ENCODE data around the gene MMAB. TPM values are rescaled to one million over a fixed set of nuclear protein-coding genes. Genes with fewer than 3 reads are reported as not detected.

MMAB gene
- total and polyA plus RNA-seq, 3 experiments from 2014 or later: 15.7 to 44.2 (median 38.5) TPM

DNA sequence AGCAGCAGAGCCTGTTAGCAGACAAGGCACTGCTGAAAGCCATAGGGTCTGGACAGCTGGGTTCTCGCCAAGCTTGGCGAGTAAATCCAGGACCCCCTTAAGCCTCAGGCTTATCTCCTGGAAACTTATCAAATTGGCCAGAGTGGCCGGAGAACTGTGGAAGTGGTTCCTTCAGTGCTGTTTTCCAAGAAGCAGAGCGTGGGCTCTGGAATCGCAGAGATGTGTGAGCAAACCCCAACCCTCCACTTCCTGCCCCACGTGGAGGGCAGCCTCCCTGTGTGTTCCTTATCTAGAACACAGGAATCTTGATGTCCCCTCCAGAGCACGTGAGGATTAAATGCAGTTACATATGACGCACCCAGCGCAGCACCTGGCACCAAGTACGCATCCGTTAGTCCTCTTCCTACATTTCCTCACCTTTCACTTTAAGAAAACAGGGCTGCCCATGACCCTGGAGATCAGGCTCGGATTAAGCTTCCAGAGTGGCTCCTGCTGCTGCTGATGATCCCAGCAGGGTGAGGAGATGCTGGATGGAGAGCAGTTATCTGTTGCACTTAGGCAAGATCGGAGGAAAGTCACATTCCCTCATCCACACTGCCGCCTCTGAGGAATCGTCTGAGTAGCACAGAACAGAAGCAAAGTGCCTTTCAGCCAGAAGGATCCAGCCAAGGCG lies 35.0 kb downstream of the MMAB start:
- Histone ChIP-seq H3K27ac (ENCODE audit: low read depth, low read length) (no peak overlapping the region), H3K4me1 (ENCODE audit: insufficient read depth, low read length) (no peaks in the 10 kb centered on the region), H3K4me3 (ENCODE audit: low read length) (no peak overlapping the region), H3K36me3 (ENCODE audit: insufficient read depth, low read length) (no peaks in the 10 kb centered on the region), H3K9me3 (ENCODE audit: low read length) (no peaks in the 10 kb centered on the region), H3K27me3 (ENCODE audit: insufficient read depth, low read length, poor library complexity, severe bottlenecking) (no peaks in the 10 kb centered on the region)
- Mint-ChIP-seq H3K4me3 (no peak overlapping the region), H3K27me3 (peaks cover 0 to 4% of the 10 kb centered on the region in 2 donors), H3K9me3 (no peaks in the 10 kb centered on the region), H3K36me3 (peaks cover 0 to 38% (median 5%) of the 10 kb centered on the region in 3 donors), H3K27ac (no peak overlapping the region), H3K4me1 (peaks cover 0 to under 1% (median 0%) of the 10 kb centered on the region in 3 donors)
- POLR2A ChIA-PET: no interaction called here
- DNase-seq: no peak
- CTCF ChIA-PET: no interaction called here

DNA sequence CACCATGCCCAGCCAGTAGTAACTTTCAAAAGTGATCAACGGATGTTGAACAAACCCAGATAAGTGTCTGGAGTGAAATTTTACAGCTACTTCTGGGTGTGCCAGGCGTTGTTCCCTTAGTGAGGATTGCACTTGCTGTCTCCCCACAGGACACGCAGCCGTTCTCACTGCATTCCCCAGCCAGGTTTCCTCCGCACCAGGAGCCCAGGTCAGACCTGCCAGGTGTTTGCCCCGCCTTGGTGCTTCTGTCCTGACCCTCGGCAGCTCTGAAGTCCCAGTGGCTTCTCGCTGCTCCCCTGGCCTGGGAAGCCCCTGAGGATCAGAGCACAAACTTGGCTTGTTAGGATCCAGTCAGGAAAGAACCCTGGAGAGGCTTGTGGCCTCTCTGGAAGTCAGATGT lies 36.2 kb downstream of the MMAB start:
- ChIA-PET CTCF (no interaction called here), POLR2A (no interaction called here)
- Mint-ChIP-seq H3K27ac (no peak overlapping the region), H3K9me3 (no peaks in the 10 kb centered on the region), H3K36me3 (peaks cover 0 to 50% (median 8%) of the 10 kb centered on the region in 3 donors), H3K4me1 (no peaks in the 10 kb centered on the region), H3K27me3 (peaks cover 0 to 2% of the 10 kb centered on the region in 2 donors), H3K4me3 (no peak overlapping the region)
- Histone ChIP-seq H3K27ac (ENCODE audit: low read depth, low read length) (no peak overlapping the region), H3K36me3 (ENCODE audit: insufficient read depth, low read length) (no peaks in the 10 kb centered on the region), H3K4me1 (ENCODE audit: insufficient read depth, low read length) (no peaks in the 10 kb centered on the region), H3K4me3 (ENCODE audit: low read length) (no peak overlapping the region), H3K27me3 (ENCODE audit: insufficient read depth, low read length, poor library complexity, severe bottlenecking) (no peaks in the 10 kb centered on the region), H3K9me3 (ENCODE audit: low read length) (no peaks in the 10 kb centered on the region)
- DNase-seq: no peak

DNA sequence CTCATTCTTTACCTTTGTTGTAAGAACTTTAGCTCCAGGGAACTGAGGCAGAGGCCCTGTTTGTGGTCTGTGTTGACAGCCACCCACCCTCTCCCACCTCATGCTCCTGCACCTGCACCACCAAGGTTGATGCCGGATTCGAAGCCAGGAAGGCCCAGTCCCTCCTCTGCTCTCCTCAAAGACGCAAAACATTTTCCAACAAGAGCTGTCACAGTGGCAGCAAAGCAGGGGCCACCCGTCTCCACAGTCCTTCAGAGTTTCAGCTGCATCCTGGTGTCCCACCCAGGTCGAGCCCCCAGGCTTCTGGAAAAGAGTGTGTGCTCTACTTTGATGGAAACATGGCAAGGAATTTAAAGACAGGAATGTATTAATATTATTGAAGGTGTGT lies 37.4 kb downstream of the MMAB start:
- Mint-ChIP-seq H3K36me3 (peaks cover 0 to 61% (median 8%) of the 10 kb centered on the region in 3 donors), H3K9me3 (no peaks in the 10 kb centered on the region), H3K27me3 (peaks cover 0 to 2% of the 10 kb centered on the region in 2 donors), H3K27ac (peak overlapping the region in 1 of 8 donors; percentile 33), H3K4me1 (no peaks in the 10 kb centered on the region), H3K4me3 (no peak overlapping the region)
- Histone ChIP-seq H3K4me1 (ENCODE audit: insufficient read depth, low read length) (no peaks in the 10 kb centered on the region), H3K9me3 (ENCODE audit: low read length) (no peaks in the 10 kb centered on the region), H3K27ac (ENCODE audit: low read depth, low read length) (no peak overlapping the region), H3K36me3 (ENCODE audit: insufficient read depth, low read length) (peaks cover 10% of the 10 kb centered on the region), H3K27me3 (ENCODE audit: insufficient read depth, low read length, poor library complexity, severe bottlenecking) (no peaks in the 10 kb centered on the region), H3K4me3 (ENCODE audit: low read length) (no peak overlapping the region)
- no peak for DNase-seq
- CTCF ChIA-PET: no interaction called here
- POLR2A ChIA-PET: no interaction called here

DNA sequence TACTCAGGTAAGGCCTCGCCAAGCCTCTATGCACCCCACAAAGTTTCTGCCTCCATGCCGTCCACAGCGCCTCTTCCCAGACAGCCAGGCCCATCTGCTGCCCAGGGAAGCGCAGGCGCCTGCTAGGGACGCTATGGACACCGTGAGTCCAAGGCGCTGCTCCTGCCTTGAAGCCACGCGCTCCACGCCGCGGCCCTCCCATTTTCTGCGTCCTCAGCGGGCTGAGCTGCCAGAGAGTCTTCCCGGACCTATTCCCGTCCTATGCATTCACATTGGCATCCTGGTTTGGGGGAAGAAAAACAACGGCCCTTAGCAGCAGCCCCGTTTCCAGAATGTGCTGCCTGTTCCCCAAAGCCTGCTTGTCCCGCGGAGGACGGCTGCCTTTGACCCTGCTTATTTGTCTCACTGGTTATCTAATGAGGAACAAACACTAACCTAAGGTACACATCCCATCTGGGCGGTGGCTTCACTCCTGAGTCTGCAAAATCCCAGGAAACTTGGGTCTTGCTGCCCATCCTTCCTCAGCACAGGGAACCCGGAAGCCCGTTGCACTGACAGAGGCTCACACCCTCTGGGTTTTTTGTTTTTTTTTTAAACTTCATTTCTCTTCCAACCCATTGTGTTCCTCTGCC lies 38.0 kb downstream of the MMAB start:
- POLR2A ChIA-PET: no interaction called here

DNA sequence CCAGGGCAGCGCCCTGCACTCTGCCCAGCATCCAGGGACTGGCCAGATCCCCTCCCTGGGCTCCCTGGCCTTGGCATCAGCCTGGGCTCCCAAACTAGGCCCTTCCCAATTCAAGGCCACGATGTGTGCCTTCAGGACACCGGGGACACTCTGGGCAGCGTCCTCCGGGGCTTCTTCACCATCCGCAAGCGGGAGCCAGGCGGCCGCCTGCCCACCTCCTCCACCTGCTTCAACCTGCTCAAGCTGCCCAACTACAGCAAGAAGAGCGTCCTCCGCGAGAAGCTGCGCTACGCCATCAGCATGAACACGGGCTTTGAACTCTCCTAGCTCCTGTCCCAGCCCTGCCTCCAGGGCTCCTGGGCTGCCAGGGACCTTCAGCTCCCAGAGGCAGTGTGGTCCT lies 38.8 kb downstream of the MMAB start:
- ChIA-PET CTCF (no interaction called here), POLR2A (no interaction called here)
- Mint-ChIP-seq H3K4me1 (no peaks in the 10 kb centered on the region), H3K36me3 (peaks cover 0 to 74% (median 13%) of the 10 kb centered on the region in 3 donors), H3K27me3 (peaks cover 0 to 2% of the 10 kb centered on the region in 2 donors), H3K9me3 (no peaks in the 10 kb centered on the region), H3K4me3 (no peak overlapping the region), H3K27ac (peak overlapping the region in 1 of 8 donors; percentile 70)
- no peak for DNase-seq
- peaks cover 11% of the 10 kb centered on the region for H3K36me3 ChIP-seq (ENCODE audit: insufficient read depth, low read length)
- H3K4me1 ChIP-seq (ENCODE audit: insufficient read depth, low read length): no peaks in the 10 kb centered on the region
- no peak overlapping the region for H3K4me3 ChIP-seq (ENCODE audit: low read length)
- no peak overlapping the region for H3K27ac ChIP-seq (ENCODE audit: low read depth, low read length)
- no peaks in the 10 kb centered on the region for H3K9me3 ChIP-seq (ENCODE audit: low read length)
- no peaks in the 10 kb centered on the region for H3K27me3 ChIP-seq (ENCODE audit: insufficient read depth, low read length, poor library complexity, severe bottlenecking)

More for the DNA sequence above, 38.0 kb downstream of the MMAB start:
- CTCF ChIA-PET: no interaction called here
- Histone ChIP-seq H3K27me3 (ENCODE audit: insufficient read depth, low read length, poor library complexity, severe bottlenecking) (no peaks in the 10 kb centered on the region), H3K4me1 (ENCODE audit: insufficient read depth, low read length) (no peaks in the 10 kb centered on the region), H3K27ac (ENCODE audit: low read depth, low read length) (no peak overlapping the region), H3K9me3 (ENCODE audit: low read length) (no peaks in the 10 kb centered on the region), H3K4me3 (ENCODE audit: low read length) (no peak overlapping the region), H3K36me3 (ENCODE audit: insufficient read depth, low read length) (peaks cover 11% of the 10 kb centered on the region)
- H3K27me3 Mint-ChIP-seq: peaks cover 0 to 2% of the 10 kb centered on the region in 2 donors
- no peaks in the 10 kb centered on the region for H3K9me3 Mint-ChIP-seq
- H3K4me3 Mint-ChIP-seq: no peak overlapping the region
- peaks cover 0 to 66% (median 10%) of the 10 kb centered on the region in 3 donors for H3K36me3 Mint-ChIP-seq
- no peaks in the 10 kb centered on the region for H3K4me1 Mint-ChIP-seq
- no peak overlapping the region for H3K27ac Mint-ChIP-seq
- DNase-seq: no peak

DNA sequence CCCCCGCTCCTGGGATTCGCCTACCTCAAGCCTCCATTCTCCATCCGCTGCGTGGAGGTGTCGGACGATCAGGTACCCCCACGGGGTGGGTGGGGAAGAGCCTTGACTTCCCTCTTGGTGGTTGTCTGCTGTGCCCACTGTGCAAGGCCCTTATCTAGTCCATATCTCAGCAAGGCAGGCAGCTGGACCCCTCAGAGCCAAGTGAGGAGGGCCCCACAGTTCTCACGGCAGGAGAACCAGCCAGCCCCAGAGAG lies 39.9 kb downstream of the MMAB start:
- Histone ChIP-seq H3K4me3 (ENCODE audit: low read length) (no peak overlapping the region), H3K27me3 (ENCODE audit: insufficient read depth, low read length, poor library complexity, severe bottlenecking) (no peaks in the 10 kb centered on the region), H3K9me3 (ENCODE audit: low read length) (no peaks in the 10 kb centered on the region), H3K36me3 (ENCODE audit: insufficient read depth, low read length) (peaks cover 11% of the 10 kb centered on the region), H3K4me1 (ENCODE audit: insufficient read depth, low read length) (no peaks in the 10 kb centered on the region), H3K27ac (ENCODE audit: low read depth, low read length) (no peak overlapping the region)
- H3K36me3 Mint-ChIP-seq: peaks cover 0 to 80% (median 13%) of the 10 kb centered on the region in 3 donors
- ChIA-PET CTCF (no interaction called here), POLR2A (no interaction called here)
- no peaks in the 10 kb centered on the region for H3K9me3 Mint-ChIP-seq
- DNase-seq: no peak
- no peaks in the 10 kb centered on the region for H3K4me1 Mint-ChIP-seq
- H3K4me3 Mint-ChIP-seq: no peak overlapping the region
- no peak overlapping the region for H3K27ac Mint-ChIP-seq
- peaks cover 0 to 2% of the 10 kb centered on the region in 2 donors for H3K27me3 Mint-ChIP-seq

DNA sequence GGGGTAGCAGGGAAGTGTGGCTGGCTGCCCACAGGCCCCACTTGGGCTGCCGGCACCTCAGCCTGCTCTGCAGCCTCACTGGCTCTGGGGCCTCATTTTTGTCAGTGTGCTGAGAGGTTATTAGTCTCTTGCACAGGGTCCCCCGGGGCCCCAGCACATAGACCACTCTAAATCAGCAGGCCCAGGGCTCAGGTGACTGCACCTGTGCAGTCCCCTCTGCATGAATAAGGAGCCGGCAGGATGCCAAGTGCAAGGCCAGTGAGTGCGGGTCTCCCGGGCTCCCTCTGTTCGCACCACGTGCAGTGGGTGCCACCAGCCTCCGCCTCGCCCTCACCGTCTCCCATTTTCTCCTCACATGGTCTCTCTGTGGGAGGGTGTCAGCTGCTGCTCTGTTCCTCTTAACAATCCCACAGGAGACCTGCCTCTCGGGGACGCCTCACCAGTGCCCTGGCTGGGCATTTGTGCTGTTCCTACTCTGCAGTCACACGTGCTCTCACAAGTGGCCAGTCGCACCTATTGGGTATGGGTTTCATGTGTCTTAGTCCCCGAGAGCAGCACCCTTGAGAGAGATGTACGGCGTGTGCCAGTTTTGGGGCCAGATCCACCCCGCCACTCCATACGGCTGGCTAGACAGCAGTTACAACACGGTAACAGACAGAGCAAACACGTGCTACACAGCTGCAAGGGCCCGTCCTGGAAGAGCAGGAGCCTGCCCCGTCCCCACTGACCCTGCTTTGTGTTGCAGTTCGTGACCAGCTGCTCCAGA lies 40.4 kb downstream of the MMAB start:
- H3K4me3 ChIP-seq (ENCODE audit: low read length): no peak overlapping the region
- no peaks in the 10 kb centered on the region for H3K9me3 ChIP-seq (ENCODE audit: low read length)
- peaks cover 11% of the 10 kb centered on the region for H3K36me3 ChIP-seq (ENCODE audit: insufficient read depth, low read length)
- ChIA-PET POLR2A (no interaction called here), CTCF (no interaction called here)
- H3K27ac Mint-ChIP-seq: no peak overlapping the region
- no peak overlapping the region for H3K27ac ChIP-seq (ENCODE audit: low read depth, low read length)
- no peaks in the 10 kb centered on the region for H3K4me1 ChIP-seq (ENCODE audit: insufficient read depth, low read length)
- no peak overlapping the region for H3K4me3 Mint-ChIP-seq
- H3K4me1 Mint-ChIP-seq: no peaks in the 10 kb centered on the region
- no peaks in the 10 kb centered on the region for H3K27me3 ChIP-seq (ENCODE audit: insufficient read depth, low read length, poor library complexity, severe bottlenecking)
- peaks cover 0 to 84% (median 13%) of the 10 kb centered on the region in 3 donors for H3K36me3 Mint-ChIP-seq
- H3K9me3 Mint-ChIP-seq: no peaks in the 10 kb centered on the region
- DNase-seq: no peak
- H3K27me3 Mint-ChIP-seq: peaks cover 0 to 2% of the 10 kb centered on the region in 2 donors

DNA sequence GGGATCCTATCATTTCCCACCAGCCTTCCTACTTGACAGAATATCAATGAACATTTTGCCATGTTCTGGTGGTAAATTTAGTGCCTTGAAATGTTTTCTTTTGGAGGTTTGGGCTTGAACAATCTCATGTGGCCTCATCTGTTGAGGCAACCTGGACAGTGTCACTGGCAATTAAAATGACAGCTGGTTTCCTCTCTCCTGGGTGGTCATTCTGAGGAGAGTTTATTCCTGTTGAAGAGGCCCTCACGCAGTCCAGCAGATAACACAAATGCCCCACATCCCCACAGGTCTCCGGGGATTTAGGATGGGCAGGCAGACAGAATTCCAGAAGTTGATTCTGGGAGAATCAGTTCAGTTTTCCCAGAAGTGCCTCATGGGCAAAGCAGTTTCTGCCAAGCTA lies 41.9 kb downstream of the MMAB start:
- CTCF ChIA-PET: no interaction called here
- H3K27me3 ChIP-seq (ENCODE audit: insufficient read depth, low read length, poor library complexity, severe bottlenecking): no peaks in the 10 kb centered on the region
- H3K36me3 Mint-ChIP-seq: peaks cover 0 to 89% (median 15%) of the 10 kb centered on the region in 3 donors
- H3K4me3 Mint-ChIP-seq: no peak overlapping the region
- no peak overlapping the region for H3K4me3 ChIP-seq (ENCODE audit: low read length)
- no peaks in the 10 kb centered on the region for H3K4me1 ChIP-seq (ENCODE audit: insufficient read depth, low read length)
- no peaks in the 10 kb centered on the region for H3K9me3 ChIP-seq (ENCODE audit: low read length)
- no peaks in the 10 kb centered on the region for H3K9me3 Mint-ChIP-seq
- H3K27me3 Mint-ChIP-seq: peaks cover 0 to 2% of the 10 kb centered on the region in 2 donors
- no peak overlapping the region for H3K27ac ChIP-seq (ENCODE audit: low read depth, low read length)
- peaks cover 15% of the 10 kb centered on the region for H3K36me3 ChIP-seq (ENCODE audit: insufficient read depth, low read length)
- no peak overlapping the region for H3K27ac Mint-ChIP-seq
- no peaks in the 10 kb centered on the region for H3K4me1 Mint-ChIP-seq
- DNase-seq: no peak
- POLR2A ChIA-PET: no interaction called here
